DMS153 (cell line): Measurements from ENCODE around the gene TMIGD1.
"Not testable (repeated sequence)": the region's sequence is repeated elsewhere in the genome, so short reads cannot be mapped to it uniquely, and the experiment has no call there.

Experiments
- DNase-seq: peaks from one replicate; lab custom pipeline; 2025; lab: John Stamatoyannopoulos, UW

Gene TMIGD1

GRCh38 chr17:30358055-30358760 is 24.4 kb upstream of the TMIGD1 start:
- DNase-seq = no peak

- DNase-seq = no peak
Observed at GRCh38 chr17:30357476-30357875, 23.6 kb upstream of the TMIGD1 start.

- DNase-seq = no peak
Observed at GRCh38 chr17:30354701-30355100, 20.8 kb upstream of the TMIGD1 start.

GRCh38 chr17:30352240-30352814 is 18.5 kb upstream of the TMIGD1 start:
- DNase-seq = no peak

- no peak for DNase-seq
Observed at GRCh38 chr17:30351735-30352134, 17.9 kb upstream of the TMIGD1 start.

DNA sequence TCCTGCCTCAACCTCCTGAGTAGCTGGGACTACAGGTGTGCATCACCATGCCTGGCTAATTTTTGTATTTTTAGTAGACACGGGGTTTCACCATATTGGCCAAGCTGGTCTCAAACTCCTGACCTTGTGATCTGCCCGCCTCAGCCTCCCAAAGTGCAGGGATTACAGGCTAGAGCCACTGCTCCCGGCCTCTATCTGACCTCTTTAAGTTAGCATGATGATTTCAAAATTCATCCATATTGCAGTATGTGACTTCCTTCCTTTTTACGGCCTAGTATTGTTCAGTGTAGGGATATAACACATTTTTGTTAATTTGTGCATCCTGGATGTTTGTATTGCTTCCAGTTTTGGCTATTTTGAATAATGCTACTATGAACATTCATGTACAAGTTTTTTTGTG is 17.4 kb upstream of the TMIGD1 start:
- DNase-seq = not testable (repeated sequence)

GRCh38 chr17:30349252-30349651 is 15.4 kb upstream of the TMIGD1 start:
- no peak for DNase-seq

DNA sequence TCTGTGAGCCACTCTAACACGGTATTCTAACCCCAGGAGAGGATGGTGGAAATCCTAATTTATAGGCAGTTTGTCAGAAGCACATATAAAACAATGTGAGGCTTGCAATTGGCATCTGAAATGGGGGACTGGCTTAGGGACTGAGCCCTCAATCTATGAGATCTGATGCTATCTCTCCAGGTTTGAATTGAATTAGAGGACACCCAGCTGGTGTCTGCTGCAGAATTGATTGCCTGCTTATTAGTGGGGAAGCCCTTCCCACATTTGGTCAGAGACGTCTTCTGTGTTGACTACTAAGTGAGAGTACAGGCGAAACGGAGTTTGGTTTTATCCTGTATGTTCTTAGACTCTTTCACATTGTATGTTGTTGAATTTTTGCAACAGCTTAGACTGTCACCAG is 13.6 kb upstream of the TMIGD1 start:
- DNase-seq = peak; percentile 13

DNA sequence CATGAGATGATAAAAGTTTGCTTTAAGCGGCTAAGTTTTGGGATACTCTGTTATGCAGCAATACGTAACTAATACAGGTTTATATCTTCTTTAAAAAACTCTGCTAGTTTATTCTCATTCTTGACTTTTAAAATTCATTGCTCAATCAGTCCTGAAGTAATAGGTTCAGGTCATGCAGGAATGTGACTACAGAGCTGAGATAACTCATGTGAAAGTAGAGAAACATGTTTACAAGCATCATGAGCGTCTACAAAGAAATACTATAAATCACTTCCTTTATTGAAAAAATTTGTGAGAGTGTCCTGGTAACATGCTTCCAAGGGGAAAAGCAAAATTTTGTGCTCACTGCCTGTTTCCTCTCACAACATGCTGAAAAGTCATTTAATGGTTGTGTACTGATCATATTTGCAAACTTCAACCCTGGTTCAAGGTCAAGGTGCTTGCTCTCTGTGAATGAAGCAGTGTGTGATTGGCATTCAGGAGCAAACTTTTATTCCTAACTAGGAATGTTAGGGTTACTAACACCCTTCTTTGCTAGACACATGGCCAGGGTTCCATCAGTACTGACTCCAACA is 12.5 kb upstream of the TMIGD1 start:
- no peak for DNase-seq

DNA sequence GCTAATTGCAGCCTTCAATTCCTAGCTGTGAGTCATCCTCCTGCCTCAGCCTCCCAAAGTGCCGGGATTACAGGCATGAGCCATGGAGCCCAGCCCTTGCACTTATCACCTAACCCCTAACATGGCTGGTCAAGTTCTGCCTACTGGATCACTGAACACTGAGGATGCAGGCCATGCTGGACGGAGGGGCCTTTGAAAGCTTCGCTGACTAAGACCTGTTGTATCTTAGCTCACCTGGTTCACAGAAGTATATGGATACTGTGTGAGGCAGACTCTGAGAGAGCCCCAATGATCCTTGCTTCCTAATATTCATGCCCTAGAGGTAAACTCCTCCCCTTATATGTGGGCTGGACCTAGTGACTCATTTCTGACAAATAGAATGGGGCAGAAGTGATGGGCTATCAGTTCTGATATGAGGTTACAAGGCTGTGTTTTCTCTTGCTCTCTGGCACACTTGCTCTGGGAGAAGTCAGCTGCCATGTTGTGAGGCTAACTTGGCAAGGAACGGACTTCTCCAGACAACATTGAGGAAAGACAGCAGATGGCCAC is 11.7 kb upstream of the TMIGD1 start:
- DNase-seq = no peak

DNA sequence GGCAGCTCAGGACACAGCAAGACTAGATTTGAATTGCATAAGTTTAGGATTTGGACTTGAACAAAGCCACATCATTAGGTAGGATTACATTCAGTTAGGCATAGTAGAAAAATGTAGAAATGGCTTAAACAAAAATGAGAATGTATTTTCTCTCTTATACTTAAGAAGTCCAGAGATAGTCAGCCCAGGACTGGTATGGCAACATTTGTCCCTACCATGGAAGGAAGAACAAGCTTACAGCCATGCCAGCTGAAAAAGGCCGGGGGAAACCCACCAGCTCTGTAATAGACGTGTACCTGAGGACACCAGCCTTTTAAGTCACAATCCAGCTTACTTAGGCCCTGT is 11.2 kb upstream of the TMIGD1 start:
- no peak for DNase-seq

GRCh38 chr17:30344283-30345088 is 10.6 kb upstream of the TMIGD1 start:
- DNase-seq = peak; percentile 97

DNA sequence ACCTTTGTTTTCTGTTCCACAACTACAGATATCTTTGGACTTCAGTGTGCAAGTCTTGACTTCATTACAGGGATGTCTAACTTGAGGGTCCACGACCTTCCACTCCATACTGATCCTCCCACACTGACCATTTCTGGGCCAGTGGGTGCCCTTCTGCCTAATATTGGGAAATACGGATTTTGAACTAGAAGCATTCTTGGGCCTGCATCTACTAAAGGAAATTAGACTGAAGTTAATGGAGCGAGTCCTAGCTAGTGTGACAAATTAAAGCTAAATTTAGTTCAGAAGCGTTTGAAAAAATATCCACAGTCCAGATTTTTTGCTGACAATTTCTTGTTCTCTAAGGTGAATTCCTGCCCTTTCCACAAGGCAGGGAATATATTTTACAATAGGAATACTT is 9.9 kb upstream of the TMIGD1 start:
- DNase-seq = no peak

- not testable (repeated sequence) for DNase-seq
Observed at GRCh38 chr17:30343244-30343643, 9.4 kb upstream of the TMIGD1 start.

DNA sequence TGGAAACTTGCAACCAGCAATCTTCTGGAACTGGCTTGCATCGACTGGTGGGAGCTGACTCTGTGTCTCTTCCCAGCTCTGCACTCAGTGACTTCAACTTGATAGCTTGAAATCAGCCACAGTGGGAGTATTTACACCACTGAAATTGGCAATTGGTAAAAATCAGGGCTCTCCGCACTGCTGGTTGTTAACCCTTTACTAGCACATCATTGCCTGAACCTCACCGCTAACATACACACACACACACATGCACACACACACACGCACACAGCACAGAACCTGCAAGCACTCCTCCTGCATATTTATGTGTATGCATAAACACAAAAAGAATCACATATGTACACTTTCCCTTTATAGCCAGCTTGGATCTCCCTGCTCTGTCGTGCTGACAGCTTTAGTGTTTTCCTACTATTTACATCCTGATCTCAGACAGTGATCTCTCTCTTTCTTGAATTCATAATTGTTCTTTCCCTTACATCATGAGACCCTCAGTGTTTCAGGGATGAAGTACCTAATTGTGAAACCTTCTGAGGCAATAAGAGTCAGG is 7.9 kb upstream of the TMIGD1 start:
- DNase-seq = no peak

GRCh38 chr17:30340801-30341356 is 7.0 kb upstream of the TMIGD1 start:
- no peak for DNase-seq

GRCh38 chr17:30339086-30339485 is 5.2 kb upstream of the TMIGD1 start:
- DNase-seq = no peak

- DNase-seq = no peak
Observed at GRCh38 chr17:30337393-30337999, 3.6 kb upstream of the TMIGD1 start.

DNA sequence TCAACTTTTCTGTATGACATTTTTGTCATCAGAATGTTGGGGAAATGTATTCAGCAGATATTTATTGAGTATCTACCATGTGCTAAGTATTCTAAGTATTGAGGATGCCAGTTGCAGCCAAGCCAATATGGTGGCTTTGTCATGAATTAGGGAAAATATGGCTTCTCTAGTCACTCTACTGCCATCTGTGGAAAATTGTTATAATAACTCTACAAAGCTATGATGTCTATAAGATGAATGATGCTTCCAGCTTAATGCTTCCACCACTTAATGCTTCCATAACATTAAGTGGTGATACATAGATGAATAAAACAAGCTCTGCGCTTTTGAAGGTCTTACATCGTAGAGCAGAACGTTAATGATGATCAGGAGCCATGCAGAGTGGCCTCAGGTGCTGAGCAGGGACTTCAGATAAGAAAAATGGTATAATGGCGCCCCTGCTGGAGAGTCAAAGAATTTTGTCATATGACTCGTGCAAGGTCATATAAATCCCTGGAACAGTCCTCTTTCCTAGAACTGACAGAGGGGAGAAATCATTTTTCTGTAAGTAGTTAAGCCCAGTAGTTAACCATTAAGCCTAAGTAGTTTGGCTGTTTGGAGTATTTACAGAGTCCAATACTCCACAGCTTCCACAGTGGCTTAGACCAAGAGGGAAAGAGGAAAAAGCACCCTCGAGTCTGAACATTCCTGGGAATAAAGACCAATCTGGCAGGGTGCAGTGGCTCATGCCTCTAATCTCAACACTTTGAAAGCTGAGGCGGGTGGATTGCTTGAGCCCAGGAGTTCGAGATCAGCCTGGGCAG is 2.7 kb upstream of the TMIGD1 start:
- peak; percentile 69 for DNase-seq

GRCh38 chr17:30334421-30334820 is 564 bp upstream of the TMIGD1 start:
- DNase-seq = no peak

DNA sequence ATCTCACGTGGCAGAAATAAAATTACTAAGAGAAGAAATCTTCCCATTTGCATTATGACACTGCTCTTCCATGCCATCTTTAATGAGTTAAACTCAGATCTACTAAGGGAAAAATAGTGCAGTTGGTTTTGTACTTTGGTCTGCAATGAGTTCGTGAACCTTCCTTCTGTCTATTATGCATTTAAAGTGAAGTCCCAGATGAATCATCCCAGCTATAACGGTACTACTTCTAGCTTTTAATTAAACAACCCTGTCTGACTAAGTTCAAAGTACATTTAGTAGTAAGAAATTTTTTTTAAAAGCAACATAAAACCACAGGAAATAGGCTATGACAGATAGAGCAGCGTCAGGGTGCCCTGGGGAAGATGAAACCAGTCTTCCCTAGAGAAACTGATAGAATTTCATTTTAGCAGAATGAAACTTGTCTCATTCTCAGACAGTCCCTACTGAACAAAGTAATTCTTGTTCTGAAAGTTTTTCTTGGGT is 1.8 kb downstream of the TMIGD1 start:
- DNase-seq = no peak
